HG03575 (cell line): Measurements from ENCODE around the gene SRPK1.

Source experiments
- ATAC-seq: cut with Tn5 transposase; IDR thresholded peaks from one replicate; pipeline ENCODE4 v1.9.1; 2021; ENCODE audit not compliant: unreplicated experiment, insufficient number of reproducible peaks, low FRiP score; ENCODE audit errors: extremely low read depth

Gene SRPK1

GRCh38 chr6:35906499-35906846 lies 14.4 kb downstream of the SRPK1 start:
- no peak for ATAC-seq

- no peak for ATAC-seq
These were observed 14.9 kb downstream of the SRPK1 start for GRCh38 chr6:35905841-35906498.

GRCh38 chr6:35905141-35905785 lies 15.6 kb downstream of the SRPK1 start:
- no peak for ATAC-seq

GRCh38 chr6:35903679-35904078 lies 17.2 kb downstream of the SRPK1 start:
- ATAC-seq, result no peak

GRCh38 chr6:35900448-35900847 lies 20.4 kb downstream of the SRPK1 start:
- no peak for ATAC-seq

GRCh38 chr6:35898003-35898402 lies 22.9 kb downstream of the SRPK1 start:
- no peak for ATAC-seq

GRCh38 chr6:35897486-35897885 lies 23.4 kb downstream of the SRPK1 start:
- ATAC-seq, result no peak

- ATAC-seq, result no peak
These were observed 23.9 kb downstream of the SRPK1 start for GRCh38 chr6:35897036-35897435.

GRCh38 chr6:35896228-35896627 lies 24.7 kb downstream of the SRPK1 start:
- ATAC-seq, result no peak

GRCh38 chr6:35895560-35895959 lies 25.3 kb downstream of the SRPK1 start:
- no peak for ATAC-seq

GRCh38 chr6:35894776-35895175 lies 26.1 kb downstream of the SRPK1 start:
- no peak for ATAC-seq

- no peak for ATAC-seq
These were observed 27.7 kb downstream of the SRPK1 start for GRCh38 chr6:35893246-35893645.

- no peak for ATAC-seq
These were observed 28.4 kb downstream of the SRPK1 start for GRCh38 chr6:35892482-35892881.

- no peak for ATAC-seq
These were observed 41.7 kb downstream of the SRPK1 start for GRCh38 chr6:35879151-35879550.

GRCh38 chr6:35876902-35877301 lies 44.0 kb downstream of the SRPK1 start:
- ATAC-seq, result no peak

- ATAC-seq, result no peak
These were observed 46.2 kb downstream of the SRPK1 start for GRCh38 chr6:35874730-35875129.

- no peak for ATAC-seq
These were observed 61.5 kb downstream of the SRPK1 start for GRCh38 chr6:35859367-35859766.

- no peak for ATAC-seq
These were observed 63.0 kb downstream of the SRPK1 start for GRCh38 chr6:35857853-35858252.

GRCh38 chr6:35856250-35856649 lies 64.6 kb downstream of the SRPK1 start:
- ATAC-seq, result no peak

- no peak for ATAC-seq
These were observed 67.9 kb downstream of the SRPK1 start for GRCh38 chr6:35852994-35853393.

GRCh38 chr6:35850208-35850607 lies 70.7 kb downstream of the SRPK1 start:
- ATAC-seq, result no peak
